Measurements from ENCODE around the gene MINDY1.
A peak's percentile ranks its signal among the peaks of the same experiment; 100 is the strongest.

MINDY1 gene

GRCh38 chr1:150985179-150985825 is 21.4 kb downstream of the MINDY1 start:
- no peak for DNase-seq

GRCh38 chr1:150981805-150982712 is 24.6 kb downstream of the MINDY1 start, which contains the start of gene ANXA9:
Gene ANXA9, plus strand, starts transcription at chr1:150982292. Its CDS starts 814 bp downstream, at chr1:150983106.
- DNase-seq = no peak

- DNase-seq = no peak
Measured at GRCh38 chr1:150981177-150981804, 25.4 kb downstream of the MINDY1 start.

GRCh38 chr1:150979092-150980056 is 27.3 kb downstream of the MINDY1 start:
- peak; percentile 89 for DNase-seq

- peak; percentile 66 for DNase-seq
Measured at GRCh38 chr1:150976879-150977694, 29.6 kb downstream of the MINDY1 start.

GRCh38 chr1:150976401-150976821 is 30.3 kb downstream of the MINDY1 start:
- no peak for DNase-seq

- peak; percentile 76 for DNase-seq
Measured at GRCh38 chr1:150974580-150975478, 31.9 kb downstream of the MINDY1 start, which contains the start of gene CERS2. Gene CERS2, minus strand, starts transcription at chr1:150974835. Its CDS starts 5,745 bp downstream, at chr1:150969090.

- peak; percentile 29 for DNase-seq
Measured at GRCh38 chr1:150973836-150974579, 32.7 kb downstream of the MINDY1 start.

- DNase-seq = no peak
Measured at GRCh38 chr1:150973258-150973835, 33.4 kb downstream of the MINDY1 start.

GRCh38 chr1:150972417-150972940 is 34.2 kb downstream of the MINDY1 start:
- DNase-seq = no peak

- no peak for DNase-seq
Measured at GRCh38 chr1:150971583-150972416, 34.9 kb downstream of the MINDY1 start.

GRCh38 chr1:150970808-150971582 is 35.7 kb downstream of the MINDY1 start:
- no peak for DNase-seq

- no peak for DNase-seq
Measured at GRCh38 chr1:150969626-150970025, 37.1 kb downstream of the MINDY1 start.

- no peak for DNase-seq
Measured at GRCh38 chr1:150968491-150968890, 38.2 kb downstream of the MINDY1 start.

GRCh38 chr1:150967936-150968335 is 38.8 kb downstream of the MINDY1 start:
- no peak for DNase-seq

GRCh38 chr1:150966011-150966410 is 40.7 kb downstream of the MINDY1 start:
- no peak for DNase-seq

GRCh38 chr1:150965605-150966004 is 41.1 kb downstream of the MINDY1 start:
- DNase-seq = no peak
